Thyroid gland (tissue), 4 donors: ENCODE data around the gene TEX44.

Experiments
- POLR2A ChIP-seq, 2 donors: fragments of 450-650 bp; IDR thresholded peaks; one replicate each; pipeline ENCODE4 v1.6.1; 2017; ENCODE audit warnings: antibody characterized with exemption in 2 of 2, mild to moderate bottlenecking in 2 of 2, moderate library complexity in 1 of 2
- TF ChIP-seq, protein P1 (sequence below), 6 experiments: fragments of 200-600 bp in 3 of 6; fragments of 450-650 bp in 3 of 6; sonication (generic) in 3 of 6; IDR thresholded peaks; one replicate each; pipeline ENCODE4 v1.5.1; 2016 to 2019; ENCODE audit warnings: antibody characterized with exemption in 6 of 6, mild to moderate bottlenecking in 2 of 6, inconsistent platforms in 1 of 6, moderate library complexity in 1 of 6

GRCh38 chr2:231632559-231633142, 40.0 kb downstream of the TEX44 start:
- TF ChIP-seq, protein P1, sequence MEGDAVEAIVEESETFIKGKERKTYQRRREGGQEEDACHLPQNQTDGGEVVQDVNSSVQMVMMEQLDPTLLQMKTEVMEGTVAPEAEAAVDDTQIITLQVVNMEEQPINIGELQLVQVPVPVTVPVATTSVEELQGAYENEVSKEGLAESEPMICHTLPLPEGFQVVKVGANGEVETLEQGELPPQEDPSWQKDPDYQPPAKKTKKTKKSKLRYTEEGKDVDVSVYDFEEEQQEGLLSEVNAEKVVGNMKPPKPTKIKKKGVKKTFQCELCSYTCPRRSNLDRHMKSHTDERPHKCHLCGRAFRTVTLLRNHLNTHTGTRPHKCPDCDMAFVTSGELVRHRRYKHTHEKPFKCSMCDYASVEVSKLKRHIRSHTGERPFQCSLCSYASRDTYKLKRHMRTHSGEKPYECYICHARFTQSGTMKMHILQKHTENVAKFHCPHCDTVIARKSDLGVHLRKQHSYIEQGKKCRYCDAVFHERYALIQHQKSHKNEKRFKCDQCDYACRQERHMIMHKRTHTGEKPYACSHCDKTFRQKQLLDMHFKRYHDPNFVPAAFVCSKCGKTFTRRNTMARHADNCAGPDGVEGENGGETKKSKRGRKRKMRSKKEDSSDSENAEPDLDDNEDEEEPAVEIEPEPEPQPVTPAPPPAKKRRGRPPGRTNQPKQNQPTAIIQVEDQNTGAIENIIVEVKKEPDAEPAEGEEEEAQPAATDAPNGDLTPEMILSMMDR (IDR thresholded peaks at IDR 0.05): no peak
- TF ChIP-seq POLR2A (IDR thresholded peaks at IDR 0.05): no peak
